Bronchial epithelial cell (primary cell): ENCODE results near the gene NRAP. TPM values are rescaled to one million over a fixed set of nuclear protein-coding genes. Genes with fewer than 3 reads are reported as not detected.
A peak's percentile ranks its signal among the peaks of the same experiment; 100 is the strongest.

ENCODE experiments used
- DNase-seq: peaks from one replicate; pipeline ENCODE4 v3.0.0-alpha.2; 2010; ENCODE audit warnings: low read depth
- FAIRE-seq: peaks from 2 replicates; lab custom pipeline; 2011; peaks lifted over from hg19 to GRCh38; lab: Jason Lieb, UNC
- H3K27me3 ChIP-seq: 2 replicates; pipeline ENCODE4 v1.5.1; 2011; ENCODE audit warnings: low read length; ENCODE audit not compliant: control insufficient read depth, insufficient read depth
- H3K36me3 ChIP-seq: 2 replicates; pipeline ENCODE4 v1.5.1; 2011; ENCODE audit warnings: low read length; ENCODE audit not compliant: control insufficient read depth, insufficient read depth
- H3K4me3 ChIP-seq: 2 replicates; pipeline ENCODE4 v1.5.1; 2011; ENCODE audit warnings: mild to moderate bottlenecking, low read depth, low read length, control low read depth
- total RNA-seq: library from RNA; depleted of rRNA; stranded (reverse); fragments of >200 nt; gene quantifications from 2 replicates; pipeline ENCODE4 v1.2.1, GENCODE V29; 2014
- TF ChIP-seq, protein P1 (sequence below): IDR thresholded peaks from 2 replicates; pipeline ENCODE4 v1.5.1; 2011; ENCODE audit warnings: mild to moderate bottlenecking, moderate library complexity, low read length, control low read depth, inconsistent platforms; ENCODE audit not compliant: insufficient read depth, severe bottlenecking

Gene NRAP
- total RNA-seq, 1 donor from 2014 or later = not detected

DNA sequence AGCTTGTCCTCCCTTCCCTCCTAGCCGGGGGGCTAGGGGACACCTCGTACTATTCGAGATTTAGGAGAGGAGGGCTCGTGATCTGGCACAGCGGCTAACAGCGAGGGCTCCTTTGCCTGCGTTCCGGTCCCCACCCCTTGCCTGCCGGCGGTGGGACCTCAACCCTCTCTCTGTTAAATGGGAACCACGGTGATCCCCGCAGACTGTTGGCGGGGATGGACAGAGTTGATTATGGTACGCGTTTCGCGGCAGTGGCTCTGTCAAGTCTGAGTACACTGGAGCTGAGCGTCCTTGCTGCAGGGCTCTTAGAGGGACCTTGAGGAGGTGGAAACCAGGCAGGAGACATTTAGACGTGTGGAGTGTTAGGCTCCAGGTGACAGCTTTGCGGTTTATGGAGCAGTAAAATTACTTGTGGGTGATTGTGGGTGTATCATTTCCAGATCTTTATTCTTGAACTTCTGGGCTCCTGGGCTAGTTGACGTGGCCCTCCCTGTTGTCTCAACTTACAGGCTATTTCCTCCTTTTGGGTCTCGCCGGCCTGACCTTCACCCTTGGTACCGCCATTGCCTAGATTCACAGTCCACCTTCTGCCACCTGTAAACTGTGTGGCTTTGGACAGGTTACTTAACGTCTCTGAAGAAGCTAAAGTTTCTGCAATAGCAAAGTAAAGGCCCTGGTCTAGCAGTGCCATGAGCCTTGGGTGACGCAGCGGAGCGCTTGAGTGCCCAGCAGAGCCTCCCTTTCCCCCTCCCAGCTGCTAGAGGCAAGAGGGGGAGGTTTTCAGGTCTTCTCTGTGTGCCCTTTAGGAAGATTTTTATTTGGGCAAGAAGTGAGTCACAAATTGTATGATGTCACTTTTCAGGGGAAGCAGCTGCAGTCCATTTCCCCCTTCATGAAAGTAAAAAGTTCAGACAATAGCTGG is 16.6 kb upstream of the NRAP start:
- FAIRE-seq = no peak
- Histone ChIP-seq H3K27me3 (no peaks in the 10 kb centered on the region), H3K4me3 (peak overlapping the region; percentile 99), H3K36me3 (no peaks in the 10 kb centered on the region)
- DNase-seq = peak; percentile 93
- TF ChIP-seq, protein P1, sequence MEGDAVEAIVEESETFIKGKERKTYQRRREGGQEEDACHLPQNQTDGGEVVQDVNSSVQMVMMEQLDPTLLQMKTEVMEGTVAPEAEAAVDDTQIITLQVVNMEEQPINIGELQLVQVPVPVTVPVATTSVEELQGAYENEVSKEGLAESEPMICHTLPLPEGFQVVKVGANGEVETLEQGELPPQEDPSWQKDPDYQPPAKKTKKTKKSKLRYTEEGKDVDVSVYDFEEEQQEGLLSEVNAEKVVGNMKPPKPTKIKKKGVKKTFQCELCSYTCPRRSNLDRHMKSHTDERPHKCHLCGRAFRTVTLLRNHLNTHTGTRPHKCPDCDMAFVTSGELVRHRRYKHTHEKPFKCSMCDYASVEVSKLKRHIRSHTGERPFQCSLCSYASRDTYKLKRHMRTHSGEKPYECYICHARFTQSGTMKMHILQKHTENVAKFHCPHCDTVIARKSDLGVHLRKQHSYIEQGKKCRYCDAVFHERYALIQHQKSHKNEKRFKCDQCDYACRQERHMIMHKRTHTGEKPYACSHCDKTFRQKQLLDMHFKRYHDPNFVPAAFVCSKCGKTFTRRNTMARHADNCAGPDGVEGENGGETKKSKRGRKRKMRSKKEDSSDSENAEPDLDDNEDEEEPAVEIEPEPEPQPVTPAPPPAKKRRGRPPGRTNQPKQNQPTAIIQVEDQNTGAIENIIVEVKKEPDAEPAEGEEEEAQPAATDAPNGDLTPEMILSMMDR = no peak

DNA sequence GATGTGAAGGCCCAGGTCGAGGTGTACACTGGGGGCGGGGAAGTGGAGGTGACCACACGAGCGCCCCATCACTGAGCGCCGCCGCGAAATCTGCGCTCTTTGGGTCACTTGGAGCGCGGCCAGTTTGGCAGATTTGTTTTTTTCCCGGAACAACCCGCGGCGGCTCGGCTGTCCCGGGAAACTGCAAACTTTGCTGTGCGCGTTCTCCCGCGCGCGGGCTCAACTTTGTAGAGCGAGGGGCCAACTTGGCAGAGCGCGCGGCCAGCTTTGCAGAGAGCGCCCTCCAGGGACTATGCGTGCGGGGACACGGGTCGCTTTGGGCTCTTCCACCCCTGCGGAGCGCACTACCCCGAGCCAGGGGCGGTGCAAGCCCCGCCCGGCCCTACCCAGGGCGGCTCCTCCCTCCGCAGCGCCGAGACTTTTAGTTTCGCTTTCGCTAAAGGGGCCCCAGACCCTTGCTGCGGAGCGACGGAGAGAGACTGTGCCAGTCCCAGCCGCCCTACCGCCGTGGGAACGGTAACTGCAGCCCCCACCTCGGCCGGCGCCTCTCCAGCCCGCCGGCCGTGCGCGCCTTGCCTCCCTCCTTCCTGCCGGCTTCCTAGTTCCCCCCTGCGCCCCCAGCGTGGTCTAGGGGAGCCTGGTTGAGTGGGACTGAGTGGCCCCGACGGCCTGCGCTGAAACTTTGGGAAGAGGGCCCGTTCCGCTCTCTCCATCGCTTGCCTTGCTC is 15.8 kb upstream of the NRAP start, which contains the start of gene CASP7:
CASP7 (plus strand) TSS at position 450 of the 727 bp plus-strand sequence. CDS start 17,582 bp downstream, outside the sequence.
- DNase-seq = peak; percentile 45
- H3K27me3 ChIP-seq = no peaks in the 10 kb centered on the region
- TF ChIP-seq, protein P1 = peak; percentile 32
- H3K4me3 ChIP-seq = peak within 1 kb of the TSS; percentile 99
- no peaks in the 10 kb centered on the region for H3K36me3 ChIP-seq
- no peak for FAIRE-seq

DNA sequence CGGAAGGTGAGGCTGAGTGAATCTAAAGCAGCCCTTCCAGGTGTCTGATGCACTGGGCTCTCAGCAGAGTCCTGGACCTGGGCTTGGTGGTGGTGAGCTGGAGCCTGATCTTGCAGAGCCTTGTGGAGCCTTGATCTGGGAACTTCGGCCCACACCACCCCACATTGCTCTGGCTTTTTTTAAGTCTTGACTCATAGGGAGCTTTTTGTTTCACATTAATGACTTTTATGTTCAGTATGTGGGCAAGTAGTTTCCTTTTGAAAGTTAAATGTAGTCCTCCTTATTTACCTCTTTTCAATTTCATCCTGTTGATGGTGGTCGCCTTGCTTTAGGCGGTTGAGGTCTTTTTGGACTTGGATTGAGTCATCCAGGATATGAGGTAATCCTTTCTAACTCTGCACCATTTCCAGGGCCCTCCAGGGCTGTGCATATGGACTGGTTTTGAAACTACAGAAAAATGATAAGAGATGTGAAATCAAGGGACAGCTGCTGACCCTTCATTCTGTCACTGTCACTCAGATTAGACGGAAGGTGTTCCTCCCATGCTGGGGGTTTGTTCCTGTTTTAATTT is 2.9 kb upstream of the NRAP start:
- DNase-seq (peak; percentile 44), FAIRE-seq (no peak)

DNA sequence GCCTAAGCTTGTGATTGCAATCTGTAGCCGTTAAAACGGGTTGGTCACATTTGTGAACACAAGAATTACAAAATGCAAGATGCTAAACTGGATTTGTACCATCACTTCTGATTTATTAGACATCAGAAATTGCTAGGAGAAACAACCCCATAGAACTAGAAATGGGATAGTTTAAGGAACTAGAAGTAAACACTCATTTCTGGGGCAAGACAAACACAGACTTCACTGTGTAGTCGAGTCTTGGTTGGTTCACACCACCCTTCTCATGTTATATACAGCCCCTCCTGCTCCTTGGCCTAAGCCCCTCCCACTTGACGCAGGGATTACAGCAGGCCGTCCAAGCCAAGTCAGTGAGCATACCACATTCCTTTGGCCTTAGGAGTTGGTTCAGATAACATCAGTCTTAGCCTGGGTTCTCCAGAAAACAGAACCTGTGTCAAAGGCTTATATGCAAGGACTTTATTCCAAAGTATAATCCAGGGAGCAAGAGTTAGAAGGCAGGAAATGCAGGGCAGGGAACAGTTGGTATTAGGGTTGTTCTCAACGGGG is 2.0 kb upstream of the NRAP start:
- TF ChIP-seq, protein P1 = no peak
- DNase-seq = peak; percentile 76
- peak; percentile 90 for FAIRE-seq

More for the DNA sequence above, 2.9 kb upstream of the NRAP start:
- no peaks in the 10 kb centered on the region for H3K27me3 ChIP-seq
- no peak overlapping the region for H3K4me3 ChIP-seq
- TF ChIP-seq, protein P1 = no peak
- no peaks in the 10 kb centered on the region for H3K36me3 ChIP-seq

DNA sequence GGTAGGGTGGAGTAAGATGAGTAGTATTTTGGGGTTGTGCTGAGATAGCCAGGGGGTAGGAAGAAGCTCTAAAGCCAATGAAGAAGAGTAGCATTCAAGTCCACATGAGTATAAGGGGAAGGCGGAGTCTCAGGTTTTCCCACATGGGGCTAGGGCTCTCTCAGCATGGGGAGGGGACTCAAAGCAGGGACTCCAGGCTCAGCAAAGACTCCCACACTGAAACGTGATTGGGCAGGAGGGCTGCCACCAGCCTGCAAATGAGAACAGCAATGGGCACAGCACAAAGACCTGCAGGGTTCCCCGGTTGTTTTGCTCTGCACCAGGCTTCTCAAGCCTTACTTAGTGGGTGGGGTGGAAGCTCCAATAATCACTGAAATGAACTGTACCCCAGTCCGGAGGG is 1.5 kb upstream of the NRAP start:
- FAIRE-seq (peak; percentile 52), DNase-seq (no peak)
- TF ChIP-seq, protein P1 = no peak
- no peaks in the 10 kb centered on the region for H3K27me3 ChIP-seq
- H3K36me3 ChIP-seq = no peaks in the 10 kb centered on the region
- H3K4me3 ChIP-seq = no peak overlapping the region

More for the DNA sequence above, 2.0 kb upstream of the NRAP start:
- Histone ChIP-seq H3K36me3 (no peaks in the 10 kb centered on the region), H3K27me3 (no peaks in the 10 kb centered on the region), H3K4me3 (no peak overlapping the region)
